Renal pelvis (tissue), 4 donors: ENCODE results near the gene LSM10. TPM values are rescaled to one million over a fixed set of nuclear protein-coding genes. Genes with fewer than 3 reads are reported as not detected.

Source experiments
- DNase-seq: peaks from one replicate; pipeline ENCODE4 v3.0.0-alpha.2; 2013
- polyA plus RNA-seq, 3 donors: library from polyadenylated mRNA; unstranded; fragments of 120-200 nt; gene quantifications; one replicate each; pipeline ENCODE4 v1.2.1, GENCODE V29; 2013; ENCODE audit not compliant: insufficient read length in 3 of 3

The LSM10 gene
- polyA plus RNA-seq, 3 donors: 26.9 to 32.1 (median 28.1) TPM

GRCh38 chr1:36386265-36387140 lies 11.2 kb downstream of the LSM10 start:
- peak; percentile 65 for DNase-seq

GRCh38 chr1:36385410-36386264 lies 12.1 kb downstream of the LSM10 start, which contains the start of gene STK40:
TSS of gene STK40 (minus strand) at chr1:36385924. CDS start at chr1:36361332, 24,592 bp downstream.
- DNase-seq: peak; percentile 99

DNA sequence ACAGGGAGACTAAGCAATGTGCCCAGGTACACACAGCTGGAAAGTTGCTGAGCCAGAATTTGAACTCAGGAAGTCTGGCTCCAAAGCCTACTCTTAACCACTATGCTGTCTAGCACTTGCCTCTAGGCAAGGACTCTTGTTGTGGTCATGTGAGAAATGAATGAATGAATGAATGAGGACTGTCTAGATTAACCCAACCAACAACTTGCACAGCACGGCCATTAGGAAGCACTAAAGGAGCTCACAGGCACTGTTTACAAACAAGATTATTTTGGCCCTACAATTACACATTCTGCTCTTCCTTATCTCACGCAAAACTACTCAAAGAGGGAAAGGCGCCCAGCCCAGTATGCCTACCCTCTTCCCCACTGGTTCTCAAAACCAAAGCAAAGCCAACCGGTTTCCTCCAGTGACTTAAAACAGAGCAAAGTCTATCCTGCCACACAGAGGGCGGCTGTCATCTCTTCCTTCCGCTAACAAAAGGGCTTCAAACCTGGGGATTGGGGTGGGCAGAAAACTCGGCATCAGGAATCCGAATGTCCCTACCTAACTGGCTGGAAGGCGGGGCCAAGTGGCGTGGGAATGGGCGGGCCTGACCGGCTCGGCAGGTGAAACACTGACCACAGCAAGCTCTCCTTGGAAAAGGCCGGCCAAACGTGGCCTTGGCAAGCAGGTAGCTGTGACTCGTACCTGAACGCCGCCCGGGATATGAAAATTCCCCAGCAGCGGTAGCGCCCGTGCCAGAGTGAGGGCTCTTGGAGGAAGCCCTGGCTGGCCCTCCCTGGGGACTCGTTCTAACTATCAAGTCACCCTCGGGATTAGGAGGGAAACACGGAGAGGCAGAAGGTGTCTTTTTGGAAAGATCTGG lies 12.9 kb downstream of the LSM10 start:
- DNase-seq: no peak

DNA sequence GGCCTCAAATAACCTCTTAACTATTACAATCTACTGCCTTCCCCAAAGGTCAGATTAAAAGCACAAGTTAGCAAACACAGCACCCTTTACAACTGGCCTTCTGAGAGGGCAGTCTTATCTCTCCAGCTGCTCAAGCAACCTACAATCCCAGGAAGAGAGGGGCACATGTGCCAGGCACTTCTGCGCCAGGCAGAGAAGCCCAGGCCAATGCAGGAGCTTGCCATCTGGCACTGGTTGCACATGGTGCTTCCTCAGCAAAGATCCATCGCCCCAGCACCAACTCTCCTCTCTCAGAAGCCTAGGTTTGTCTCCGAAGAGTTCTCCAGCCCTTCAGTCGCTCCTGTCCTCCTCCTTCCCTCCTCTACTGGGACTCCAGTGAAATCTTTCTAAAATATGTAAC lies 14.5 kb downstream of the LSM10 start:
- no peak for DNase-seq

- DNase-seq: no peak
Observed at GRCh38 chr1:36382669-36383068, 15.0 kb downstream of the LSM10 start.

GRCh38 chr1:36382231-36382630 lies 15.5 kb downstream of the LSM10 start:
- DNase-seq: no peak

DNA sequence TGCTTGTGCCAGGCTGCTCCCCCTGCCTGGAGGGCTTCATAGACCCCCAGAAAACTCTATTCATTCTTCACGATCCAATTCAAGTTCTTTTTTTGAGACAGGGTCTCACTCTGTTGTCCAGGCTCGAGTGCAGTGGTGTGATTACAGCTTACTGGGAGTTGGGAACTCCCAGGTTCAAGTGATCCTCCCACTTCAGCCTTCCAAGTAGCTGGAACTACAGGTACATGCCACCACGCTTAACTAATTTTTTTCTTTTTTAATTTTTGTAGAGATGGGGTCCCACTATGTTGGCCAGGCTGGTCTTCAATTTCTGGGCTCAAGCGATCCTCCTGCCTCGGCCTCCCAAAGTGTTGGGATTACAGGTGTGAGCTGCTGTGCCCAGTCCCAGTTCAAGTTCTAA lies 16.3 kb downstream of the LSM10 start:
- no peak for DNase-seq

DNA sequence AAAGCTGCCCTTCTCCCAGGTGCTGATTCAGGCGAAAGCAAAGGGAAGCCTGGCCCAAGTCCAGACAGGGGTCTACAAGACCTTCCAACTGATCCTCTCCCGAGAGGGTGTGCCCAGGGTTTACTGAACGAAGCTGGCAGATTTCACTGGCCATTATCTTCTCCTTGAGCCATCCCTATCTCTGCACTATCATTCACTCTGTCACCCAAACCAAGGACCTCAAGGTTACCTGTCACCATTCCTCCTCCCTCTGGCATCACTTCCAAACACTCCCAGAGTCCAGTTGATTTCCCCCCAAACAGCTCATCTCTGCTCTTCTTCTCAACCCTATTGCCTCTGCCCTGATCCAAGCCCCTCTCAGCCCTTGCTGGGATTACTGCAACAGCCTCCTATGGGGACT lies 16.9 kb downstream of the LSM10 start:
- no peak for DNase-seq

- DNase-seq: no peak
Observed at GRCh38 chr1:36380143-36380619, 17.5 kb downstream of the LSM10 start.

DNA sequence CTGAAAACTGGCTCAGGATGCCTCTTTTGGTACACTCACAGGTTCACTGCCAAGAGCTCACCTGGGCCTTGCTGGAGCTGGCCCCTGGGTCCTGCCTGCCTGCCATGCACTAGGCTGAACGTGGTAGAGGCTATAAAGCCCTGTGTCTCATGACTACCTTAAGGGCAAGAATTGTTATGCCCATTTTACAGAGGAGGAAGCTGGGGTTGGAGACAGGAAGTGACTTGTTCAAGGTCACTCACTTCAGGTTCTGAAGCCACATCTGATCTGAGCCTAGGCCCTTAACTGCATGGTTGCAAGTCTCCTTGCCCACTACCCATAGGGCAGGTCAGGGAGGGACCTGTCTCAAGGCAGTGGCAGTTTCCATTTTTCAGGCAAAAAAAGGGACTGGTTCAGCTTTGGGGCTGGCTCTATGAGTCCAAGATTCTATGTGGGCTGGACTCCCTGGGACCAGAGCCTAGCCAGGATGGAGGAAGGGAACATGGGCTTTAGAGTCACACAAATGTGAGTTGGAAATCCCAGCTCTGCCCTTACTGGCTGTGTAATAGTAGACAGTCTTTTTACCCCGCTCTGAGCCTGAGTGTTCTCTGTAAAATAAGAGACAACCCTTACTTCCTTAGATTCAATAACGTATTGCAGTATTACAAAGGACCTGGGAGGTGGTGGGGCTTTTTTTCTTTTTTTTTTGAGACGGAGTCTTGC lies 19.8 kb downstream of the LSM10 start:
- DNase-seq: no peak

GRCh38 chr1:36372617-36373016 lies 25.1 kb downstream of the LSM10 start:
- no peak for DNase-seq

DNA sequence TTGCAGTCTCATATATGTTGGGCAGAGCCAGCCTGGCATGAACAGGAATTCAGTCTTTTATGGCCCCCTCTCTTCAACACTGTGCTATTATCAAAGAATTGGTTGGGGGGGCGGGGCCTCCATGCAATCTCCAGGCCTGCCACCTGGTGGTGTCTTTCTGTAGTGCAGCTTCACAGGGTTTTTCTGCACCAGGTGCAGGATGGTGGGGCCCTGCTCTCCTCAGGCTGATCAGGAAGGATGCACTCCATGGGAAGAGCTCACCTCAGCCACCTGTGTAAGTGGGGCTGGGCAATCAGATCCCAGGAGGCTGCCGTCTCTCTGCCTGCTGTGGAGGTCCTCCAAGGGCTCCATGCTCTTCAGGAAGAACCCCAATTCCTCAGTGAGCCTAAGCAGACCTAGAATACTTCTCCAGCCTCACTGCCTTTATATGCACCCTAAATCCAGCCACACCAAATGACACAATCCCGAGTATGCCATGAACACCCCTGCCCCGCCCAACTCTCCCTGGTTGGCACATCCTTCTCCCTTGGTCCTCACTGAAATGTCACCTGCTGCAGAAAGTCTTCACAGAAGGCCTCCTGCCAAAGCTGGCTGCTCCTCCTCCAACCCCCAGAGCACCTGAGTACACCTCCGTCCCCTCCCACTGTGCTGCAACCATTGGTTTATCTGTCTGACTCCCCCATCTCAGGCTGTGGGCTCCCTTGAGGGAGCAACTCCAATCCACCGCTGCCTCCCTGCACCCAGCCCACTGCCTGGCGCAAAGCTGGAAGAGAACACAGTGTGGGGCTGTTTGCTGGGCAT lies 28.4 kb downstream of the LSM10 start:
- peak; percentile 76 for DNase-seq

DNA sequence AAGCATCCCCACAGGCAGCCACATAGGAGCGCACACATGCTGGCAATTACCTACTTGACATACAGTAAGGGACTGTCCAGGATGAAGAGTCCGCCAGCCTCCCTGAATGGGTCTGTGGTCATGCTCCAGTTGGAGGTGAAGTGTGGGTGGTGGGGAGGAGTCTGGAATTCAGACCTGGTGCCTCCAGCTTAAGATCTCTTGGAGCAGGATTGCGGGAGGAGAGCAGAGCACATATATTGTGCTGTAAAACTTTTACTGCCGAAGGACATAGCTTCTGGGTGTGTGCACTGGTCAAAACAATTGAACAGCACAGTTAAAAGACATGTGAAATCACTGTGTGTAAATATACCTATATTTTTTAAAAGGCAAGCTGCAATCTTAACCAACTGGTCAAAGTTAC lies 29.9 kb downstream of the LSM10 start:
- DNase-seq: no peak

GRCh38 chr1:36367066-36367465 lies 30.6 kb downstream of the LSM10 start:
- no peak for DNase-seq

DNA sequence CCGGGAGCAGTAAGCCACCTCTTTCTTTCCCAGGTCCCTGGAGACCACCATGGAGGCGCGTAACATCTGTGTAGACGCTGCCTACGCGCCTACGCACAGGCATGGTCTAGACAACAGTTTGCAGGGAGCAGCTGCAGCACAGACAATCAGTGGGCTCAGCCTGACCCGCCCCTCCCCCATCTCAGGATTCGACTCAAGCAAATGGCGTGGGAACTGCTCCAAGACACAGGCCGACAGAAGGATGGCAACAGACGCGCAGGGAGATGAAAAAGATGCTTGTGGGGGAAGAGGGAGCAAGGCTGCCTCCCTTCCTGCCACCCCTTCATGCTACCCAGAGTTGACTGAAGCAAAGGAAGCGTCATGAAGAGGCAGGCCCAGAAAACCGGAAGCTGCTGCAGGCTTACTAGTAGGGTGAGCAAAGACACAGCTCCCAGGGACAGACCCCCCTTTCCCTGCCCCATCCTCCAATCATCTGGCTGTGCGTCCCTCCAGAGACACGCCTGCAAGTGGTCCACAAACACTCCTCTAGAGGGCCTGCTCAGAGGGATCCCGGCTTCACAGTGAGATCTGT lies 31.5 kb downstream of the LSM10 start:
- peak; percentile 73 for DNase-seq

GRCh38 chr1:36365381-36365780 lies 32.3 kb downstream of the LSM10 start:
- DNase-seq: no peak

- DNase-seq: no peak
Observed at GRCh38 chr1:36359911-36360550, 37.7 kb downstream of the LSM10 start.

DNA sequence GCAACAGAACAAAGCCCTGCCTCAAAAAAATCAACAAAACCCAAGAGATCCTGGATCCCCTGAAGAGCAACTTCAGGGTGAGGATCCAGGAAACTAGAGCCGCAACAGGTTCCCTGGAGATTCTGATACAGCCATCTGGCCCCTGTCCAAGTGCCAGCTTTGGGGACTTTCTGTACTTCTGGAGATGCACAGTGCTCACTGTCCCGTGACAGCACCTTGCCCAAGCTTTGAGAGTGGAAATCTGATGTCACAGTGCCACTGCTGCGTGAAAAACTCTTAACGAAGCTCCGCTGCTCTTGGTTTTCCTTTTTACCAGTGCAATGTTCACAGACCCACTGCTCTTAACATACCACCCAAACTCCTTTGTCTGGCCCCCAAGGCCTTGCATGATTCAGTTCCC lies 38.3 kb downstream of the LSM10 start:
- no peak for DNase-seq

GRCh38 chr1:36358514-36359084 lies 39.1 kb downstream of the LSM10 start:
- DNase-seq: no peak
